Amniotic epithelial cell (primary cell): Measurements from ENCODE around the gene IGLL5.

Experiments
- DNase-seq: peaks from one replicate; pipeline ENCODE4 v3.0.0-alpha.2; 2010; ENCODE audit warnings: low read depth

Gene IGLL5

GRCh38 chr22:22887621-22888503, at the start of gene IGLL5:
IGLL5 (plus strand) TSS chr22:22887816; CDS start chr22:22888054, 238 bp downstream.
- DNase-seq: no peak

DNA sequence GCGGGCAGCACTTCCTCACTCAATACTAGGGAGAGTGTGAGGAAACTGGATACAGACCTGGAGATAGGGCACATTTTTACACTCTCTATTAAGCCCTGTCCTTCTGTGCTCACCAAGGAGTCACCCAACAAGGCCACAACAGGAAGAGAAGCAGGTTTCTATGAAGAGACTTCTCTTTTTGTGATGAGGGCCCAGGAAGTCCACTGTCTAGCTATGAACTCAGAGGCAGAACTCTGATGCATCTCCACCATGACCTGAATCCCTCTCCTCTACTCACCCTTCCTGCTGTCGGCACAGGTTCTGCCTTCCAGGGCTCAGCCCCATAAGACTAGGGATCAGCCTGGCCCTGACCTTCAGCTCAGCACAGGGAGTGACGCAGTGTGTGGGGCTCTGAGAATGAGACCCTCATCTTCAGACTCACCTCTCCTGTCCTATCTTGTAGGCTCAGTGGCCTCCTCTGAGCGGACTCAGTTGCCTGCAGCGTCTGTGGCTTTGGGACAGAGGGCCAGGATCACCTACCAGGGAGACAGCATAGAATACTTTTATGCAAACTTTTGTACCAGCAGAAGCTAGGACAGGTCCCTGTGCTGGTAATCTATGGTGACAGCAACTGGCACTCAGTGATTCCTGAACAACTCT, 49.3 kb upstream of the IGLL5 start:
- DNase-seq: no peak

GRCh38 chr22:22839570-22840314, 47.9 kb upstream of the IGLL5 start:
- no peak for DNase-seq

GRCh38 chr22:22840780-22841179, 46.8 kb upstream of the IGLL5 start:
- DNase-seq: no peak

- DNase-seq: no peak
Observed at GRCh38 chr22:22841598-22841997, 46.0 kb upstream of the IGLL5 start.

DNA sequence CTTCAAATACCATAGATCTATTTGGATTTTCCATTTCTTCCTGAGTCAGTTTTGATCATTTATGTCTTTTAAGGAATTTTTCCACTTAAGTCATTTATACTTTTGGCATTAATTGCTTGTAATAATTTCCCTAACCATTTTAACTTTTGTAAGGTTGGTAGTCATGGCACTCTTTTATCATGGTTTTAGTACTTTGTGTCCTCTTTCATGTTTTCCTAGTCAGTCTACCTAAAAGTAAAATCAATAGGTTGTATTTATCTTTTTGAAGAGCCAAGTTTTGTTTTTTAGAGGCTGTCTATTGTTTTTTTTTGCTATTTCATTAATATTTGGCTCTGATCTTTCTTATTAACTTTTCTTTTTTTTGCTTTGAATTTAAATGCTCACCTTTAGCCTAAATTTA, 45.5 kb upstream of the IGLL5 start:
- no peak for DNase-seq

GRCh38 chr22:22843848-22844247, 43.8 kb upstream of the IGLL5 start:
- DNase-seq: no peak

DNA sequence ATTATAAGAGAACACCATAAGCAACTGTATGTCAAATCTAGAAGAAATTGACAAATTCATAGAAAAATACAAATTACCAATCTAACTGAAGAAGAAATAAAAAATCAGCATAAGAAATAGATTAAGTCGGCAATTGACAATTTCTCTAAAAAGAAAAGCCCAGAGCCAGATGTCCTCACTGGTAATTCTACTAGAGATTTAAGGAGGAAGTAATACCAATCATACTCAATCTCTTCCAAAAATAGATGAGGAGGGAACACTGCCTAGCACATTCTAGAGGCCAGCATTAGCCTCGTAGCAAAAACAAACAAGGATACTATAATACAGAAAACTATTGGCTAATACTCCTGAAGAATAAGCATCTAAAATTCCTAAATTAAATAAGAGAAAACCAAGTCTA, 40.4 kb upstream of the IGLL5 start:
- DNase-seq: no peak

GRCh38 chr22:22848364-22848866, 39.2 kb upstream of the IGLL5 start:
- peak; percentile 34 for DNase-seq

DNA sequence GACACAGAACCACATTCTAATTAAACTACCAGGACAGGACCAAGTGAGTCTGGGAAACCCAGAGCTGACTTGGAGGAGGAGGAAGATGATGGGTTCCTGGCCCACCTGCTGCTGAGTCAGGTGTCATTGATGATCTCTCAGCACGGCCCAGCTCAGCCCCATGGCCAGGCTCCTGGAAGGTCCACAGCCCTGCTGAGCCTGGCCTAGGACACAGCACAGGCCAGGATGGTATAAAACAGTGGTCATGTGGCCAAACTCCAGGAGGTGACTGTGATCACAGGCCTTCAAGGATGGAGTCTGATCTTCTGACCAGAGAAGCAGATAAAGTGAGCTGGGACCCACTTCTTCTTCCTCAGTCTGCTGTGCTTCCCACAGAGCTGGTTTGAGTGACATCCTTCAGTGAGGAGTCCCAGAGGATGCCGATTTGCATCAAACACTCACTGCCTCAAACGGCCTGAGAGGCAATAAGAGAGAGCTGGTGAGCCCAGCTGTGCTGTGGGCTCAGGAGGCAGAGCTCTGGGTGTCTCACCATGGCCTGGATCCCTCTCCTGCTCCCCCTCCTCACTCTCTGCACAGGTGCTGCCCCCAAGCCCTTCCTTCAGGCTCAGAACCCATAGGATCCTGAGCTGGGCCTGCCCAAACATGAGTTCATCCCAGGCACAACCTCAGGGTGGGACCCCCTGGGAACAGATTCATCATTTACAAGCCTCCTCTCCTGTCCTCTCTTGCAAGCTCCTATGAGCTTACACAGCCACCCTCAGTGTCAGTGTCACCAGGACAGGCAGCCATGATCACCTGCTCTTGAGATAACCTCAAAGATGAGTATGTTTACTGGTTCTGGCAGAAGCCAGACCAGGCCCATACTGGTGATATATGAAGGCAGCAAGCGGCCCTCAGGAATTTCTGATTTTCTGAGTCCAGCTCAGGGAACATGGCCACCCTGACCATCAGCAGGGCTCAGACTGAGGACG, 37.7 kb upstream of the IGLL5 start:
- DNase-seq: no peak

GRCh38 chr22:22851969-22852368, 35.6 kb upstream of the IGLL5 start:
- DNase-seq: no peak

- DNase-seq: no peak
Observed at GRCh38 chr22:22853713-22854112, 33.9 kb upstream of the IGLL5 start.

DNA sequence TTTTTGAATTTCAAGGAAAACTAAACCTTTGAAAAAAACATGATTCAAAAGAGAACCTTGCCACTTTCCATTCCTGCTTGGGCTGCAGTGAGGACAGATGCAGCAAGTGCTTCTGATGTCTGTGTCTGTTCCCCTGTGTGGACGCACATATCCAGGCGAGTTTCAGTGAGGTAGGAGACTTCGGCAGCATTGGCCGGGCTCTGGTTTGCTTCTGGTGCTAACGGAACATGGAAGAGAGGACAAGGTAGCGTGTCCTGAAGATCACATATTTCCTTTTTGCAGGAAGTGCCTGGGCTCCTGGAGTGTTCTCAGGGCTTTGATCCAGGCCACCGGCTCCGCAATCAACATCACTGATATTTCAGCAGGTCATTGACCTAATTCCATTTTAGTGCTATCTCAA, 33.1 kb upstream of the IGLL5 start:
- DNase-seq: no peak

DNA sequence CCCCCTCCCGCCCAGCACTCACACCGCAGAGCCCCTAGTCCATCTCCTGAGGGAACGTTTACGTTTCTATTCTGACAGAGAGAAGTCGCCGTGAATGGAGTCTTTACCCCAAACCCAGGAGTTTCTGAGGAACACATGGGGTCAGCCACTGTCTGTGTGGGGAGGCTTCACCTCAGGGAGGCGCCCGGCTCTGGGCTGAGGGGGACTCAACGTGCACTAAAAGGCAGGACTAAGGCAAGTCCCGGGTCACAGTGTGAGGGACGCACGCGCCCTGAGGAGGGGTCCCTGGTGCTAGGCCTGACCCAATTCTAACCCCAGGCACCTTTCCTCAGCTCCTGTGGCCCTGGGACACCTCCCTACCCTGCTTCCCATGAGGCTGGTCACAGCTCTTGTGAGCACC, 32.5 kb upstream of the IGLL5 start:
- no peak for DNase-seq

- no peak for DNase-seq
Observed at GRCh38 chr22:22855617-22856308, 31.9 kb upstream of the IGLL5 start.

GRCh38 chr22:22856364-22856763, 31.3 kb upstream of the IGLL5 start:
- DNase-seq: no peak

DNA sequence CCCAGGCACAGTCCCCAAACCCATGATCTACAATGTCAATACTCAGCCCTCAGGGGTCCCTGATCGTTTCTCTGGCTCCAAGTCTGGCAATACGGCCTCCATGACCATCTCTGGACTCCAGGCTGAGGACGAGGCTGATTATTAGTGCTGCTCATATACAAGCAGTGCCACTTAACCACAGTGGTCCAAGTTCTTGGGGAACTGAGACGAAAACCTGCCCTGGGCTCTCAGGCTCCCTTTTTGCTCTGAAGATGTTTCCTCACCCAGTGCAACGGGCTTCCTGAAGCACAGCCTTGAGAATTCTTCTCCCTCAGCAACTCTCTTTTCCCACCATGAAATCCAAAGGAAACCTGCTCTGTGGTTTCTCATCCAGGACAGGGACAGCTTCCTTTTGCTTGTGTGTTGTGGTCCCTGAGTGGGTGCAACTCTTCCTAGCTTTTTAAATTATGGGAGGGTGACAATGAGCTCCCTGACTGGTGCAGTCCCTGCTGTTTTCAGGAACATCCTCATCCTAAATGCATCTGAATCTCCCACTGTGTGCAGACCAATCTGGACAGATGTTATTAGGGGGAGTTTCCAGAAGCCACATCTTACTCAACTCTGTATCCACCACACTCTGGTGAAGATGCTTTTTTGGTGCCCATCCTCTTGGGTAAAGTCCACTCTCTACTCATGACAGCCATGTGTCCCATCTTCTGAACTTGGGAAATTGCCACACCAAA, 30.6 kb upstream of the IGLL5 start:
- no peak for DNase-seq

GRCh38 chr22:22857607-22858558, 29.7 kb upstream of the IGLL5 start:
- DNase-seq: no peak

GRCh38 chr22:22858559-22858937, 29.1 kb upstream of the IGLL5 start:
- DNase-seq: no peak
